ENCODE measurements around the gene IL13.

The IL13 gene

GRCh38 chr5:132673488-132673887, 15.5 kb downstream of the IL13 start:
- DNase-seq: no peak

- no peak for DNase-seq
Measured at GRCh38 chr5:132673939-132674630, 16.1 kb downstream of the IL13 start, which contains the start of gene IL4. TSS of gene IL4 (plus strand) at chr5:132673989. CDS start at chr5:132674051, 62 bp downstream.

- DNase-seq: no peak
Measured at GRCh38 chr5:132674671-132675506, 16.9 kb downstream of the IL13 start.

- no peak for DNase-seq
Measured at GRCh38 chr5:132675936-132676689, 18.1 kb downstream of the IL13 start.

GRCh38 chr5:132677191-132677590, 19.2 kb downstream of the IL13 start:
- no peak for DNase-seq

GRCh38 chr5:132677682-132678400, 19.9 kb downstream of the IL13 start:
- no peak for DNase-seq

- no peak for DNase-seq
Measured at GRCh38 chr5:132678735-132679134, 20.8 kb downstream of the IL13 start.

- DNase-seq: no peak
Measured at GRCh38 chr5:132679166-132679565, 21.2 kb downstream of the IL13 start.

GRCh38 chr5:132679717-132680380, 21.9 kb downstream of the IL13 start:
- no peak for DNase-seq

- DNase-seq: no peak
Measured at GRCh38 chr5:132680780-132681475, 23.0 kb downstream of the IL13 start.

GRCh38 chr5:132681476-132681831, 23.5 kb downstream of the IL13 start:
- no peak for DNase-seq

GRCh38 chr5:132681983-132682382, 24.0 kb downstream of the IL13 start:
- DNase-seq: no peak

- DNase-seq: no peak
Measured at GRCh38 chr5:132684491-132684890, 26.5 kb downstream of the IL13 start.

GRCh38 chr5:132684922-132685720, 27.1 kb downstream of the IL13 start:
- DNase-seq: no peak

- no peak for DNase-seq
Measured at GRCh38 chr5:132686193-132686592, 28.2 kb downstream of the IL13 start.

GRCh38 chr5:132687995-132688394, 30.0 kb downstream of the IL13 start:
- DNase-seq: no peak

- no peak for DNase-seq
Measured at GRCh38 chr5:132688536-132689339, 30.8 kb downstream of the IL13 start.

- DNase-seq: no peak
Measured at GRCh38 chr5:132689513-132689912, 31.5 kb downstream of the IL13 start.

- DNase-seq: no peak
Measured at GRCh38 chr5:132690156-132690555, 32.2 kb downstream of the IL13 start.

Measured in COR-L47 (cell line).